Activated CD8-positive, alpha-beta memory T cell treated with anti-CD3 and anti-CD28 coated beads, Interleukin-2, amount 10 ng/mL, durations not matched to agents 7 days and 5 days (primary cell): Measurements from ENCODE around the gene SFN. TPM values are rescaled to one million over a fixed set of nuclear protein-coding genes. Genes with fewer than 3 reads are reported as not detected.
"Not testable (repeated sequence)": the region's sequence is repeated elsewhere in the genome, so short reads cannot be mapped to it uniquely, and the experiment has no call there.

Source experiments
- ATAC-seq: fragments of 150-1000 bp; cut with Tn5 transposase; one replicate; pipeline ENCODE4 v1.10.0; 2021; ENCODE audit warnings: moderate library complexity
- CTCF ChIA-PET: fragments of 350-600 bp; sonication (Branson Sonifier 250); formaldehyde crosslinking; loops from one replicate; lab custom pipeline; 2021; ENCODE audit warnings: antibody characterized with exemption; lab: Charles Lee
- DNase-seq: peaks from one replicate; pipeline ENCODE4 v3.0.0-alpha.2; 2020
- H3K27ac Mint-ChIP-seq: one replicate; pipeline ENCODE4 v1.8.0; 2021; ENCODE audit warnings: mild to moderate bottlenecking, mixed read lengths
- H3K27me3 Mint-ChIP-seq: one replicate; pipeline ENCODE4 v1.8.0; 2021; ENCODE audit warnings: mixed read lengths
- H3K36me3 Mint-ChIP-seq: one replicate; pipeline ENCODE4 v1.8.0; 2021; ENCODE audit warnings: mild to moderate bottlenecking, mixed read lengths
- H3K4me1 Mint-ChIP-seq: one replicate; pipeline ENCODE4 v1.8.0; 2021; ENCODE audit warnings: mixed read lengths
- H3K4me3 Mint-ChIP-seq: one replicate; pipeline ENCODE4 v1.8.0; 2021; ENCODE audit warnings: mild to moderate bottlenecking, moderate library complexity, mixed read lengths
- H3K9me3 Mint-ChIP-seq: one replicate; pipeline ENCODE4 v1.8.0; 2022; ENCODE audit warnings: low read depth, mixed read lengths
- total RNA-seq, 2 experiments: library from RNA; stranded (reverse); gene quantifications; one replicate each; pipeline ENCODE4 v1.2.3, GENCODE V29; 2021

Gene SFN
- total RNA-seq, 2 experiments from 2014 or later: 0.73 TPM; not detected in 1

DNA sequence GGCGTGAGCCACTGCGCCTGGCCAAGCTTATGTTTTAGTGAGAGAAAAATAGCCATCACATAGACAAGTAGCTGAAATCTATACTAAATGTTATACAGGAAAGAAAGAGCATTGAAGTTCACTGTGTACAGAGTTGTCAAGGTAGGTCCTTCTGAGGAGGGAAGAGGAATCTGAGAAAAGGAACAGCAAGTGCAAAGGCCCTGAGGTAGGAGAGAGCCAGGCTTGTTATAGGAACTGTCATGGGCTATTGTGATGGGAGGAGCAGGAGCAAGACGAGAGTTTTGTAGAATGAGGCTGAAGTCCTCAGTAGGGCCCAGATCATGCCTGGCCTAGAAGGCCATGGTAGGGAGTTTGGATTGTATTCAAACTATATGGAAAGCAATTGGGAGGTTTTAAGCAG, 31.9 kb upstream of the SFN start:
- H3K27ac Mint-ChIP-seq: peak overlapping the region; percentile 96
- CTCF ChIA-PET: interaction anchor here (1.3 to 6.9 kb wide), 7 partner anchors 8 to 42 kb away, joined by 3 to 59 read pairs (median 14); partner anchors contain the start of gene PIGV
- peaks cover 37% of the 10 kb centered on the region for H3K36me3 Mint-ChIP-seq
- no peaks in the 10 kb centered on the region for H3K9me3 Mint-ChIP-seq
- peaks cover 76% of the 10 kb centered on the region for H3K4me1 Mint-ChIP-seq
- no peak overlapping the region for H3K4me3 Mint-ChIP-seq
- H3K27me3 Mint-ChIP-seq: no peaks in the 10 kb centered on the region
- no peak for DNase-seq
- no peak for ATAC-seq

GRCh38 chr1:26831546-26832248, 31.3 kb upstream of the SFN start:
- Mint-ChIP-seq H3K9me3 (no peaks in the 10 kb centered on the region), H3K36me3 (peaks cover 40% of the 10 kb centered on the region), H3K4me1 (peaks cover 75% of the 10 kb centered on the region), H3K27me3 (no peaks in the 10 kb centered on the region), H3K27ac (peak overlapping the region; percentile 96), H3K4me3 (no peak overlapping the region)
- CTCF ChIA-PET: interaction anchor here (0.8 to 6.9 kb wide), 8 partner anchors 8 to 229 kb away, joined by 3 to 59 read pairs (median 32); partner anchors contain the start of genes PIGV and SFN
- DNase-seq (no peak), ATAC-seq (no peak)

DNA sequence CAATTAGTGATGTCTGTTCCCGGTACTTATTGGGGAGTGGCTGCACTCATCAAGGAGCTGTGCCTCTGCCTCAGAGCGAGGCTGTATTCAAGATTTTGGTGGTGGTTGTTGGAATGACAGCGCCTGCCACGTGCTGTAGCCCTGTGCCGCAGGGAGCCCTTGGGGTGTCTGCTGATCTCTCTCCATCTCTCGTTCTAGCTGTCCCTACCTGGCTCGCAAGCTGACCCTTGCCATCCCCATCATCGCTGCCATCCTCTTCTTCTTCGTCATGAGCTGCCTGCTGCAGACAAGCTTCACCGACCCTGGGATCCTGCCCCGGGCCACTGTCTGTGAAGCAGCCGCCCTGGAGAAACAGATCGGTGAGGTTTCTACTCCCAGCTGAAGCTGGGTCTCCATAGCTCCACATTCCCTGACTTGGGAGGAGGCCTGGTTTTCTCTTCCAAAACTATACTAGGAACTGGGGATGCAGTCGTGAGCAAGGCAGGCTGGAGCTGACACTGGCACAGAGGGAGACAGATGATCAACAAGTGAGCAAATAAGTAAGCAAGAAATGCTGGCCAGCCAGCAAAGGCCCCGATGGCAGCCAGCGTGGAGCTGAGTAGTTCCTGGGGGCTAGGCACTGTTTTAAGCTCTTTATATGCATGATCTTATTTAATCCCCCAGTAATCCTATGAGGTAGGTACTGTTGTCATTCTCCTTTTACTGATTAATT, 30.5 kb upstream of the SFN start:
- Mint-ChIP-seq H3K36me3 (peaks cover 40% of the 10 kb centered on the region), H3K9me3 (no peaks in the 10 kb centered on the region), H3K4me1 (peaks cover 74% of the 10 kb centered on the region), H3K27ac (peak overlapping the region; percentile 96), H3K4me3 (no peak overlapping the region), H3K27me3 (no peaks in the 10 kb centered on the region)
- DNase-seq (no peak), ATAC-seq (no peak)
- CTCF ChIA-PET: interaction anchor here (0.8 to 6.9 kb wide), 13 partner anchors 9 to 332 kb away, joined by 3 to 59 read pairs (median 10); partner anchors contain the start of genes PIGV and SFN

GRCh38 chr1:26833432-26834405, 29.2 kb upstream of the SFN start:
- H3K36me3 Mint-ChIP-seq: peaks cover 45% of the 10 kb centered on the region
- CTCF ChIA-PET: interaction anchor here (0.6 to 6.9 kb wide), 27 partner anchors 8 to 334 kb away, joined by 3 to 59 read pairs (median 5); partner anchors contain the start of genes PIGV and SFN
- ATAC-seq (peak; percentile 97), DNase-seq (peak; percentile 98)
- H3K4me3 Mint-ChIP-seq: peak overlapping the region; percentile 56
- H3K27ac Mint-ChIP-seq: peak overlapping the region; percentile 96
- H3K27me3 Mint-ChIP-seq: no peaks in the 10 kb centered on the region
- H3K4me1 Mint-ChIP-seq: peaks cover 75% of the 10 kb centered on the region
- H3K9me3 Mint-ChIP-seq: no peaks in the 10 kb centered on the region

- DNase-seq, H3K9me3 Mint-ChIP-seq, H3K4me3 Mint-ChIP-seq, H3K27me3 Mint-ChIP-seq, ATAC-seq: not testable (repeated sequence)
- CTCF ChIA-PET: interaction anchor here (0.6 to 2.3 kb wide), 7 partner anchors 11 to 49 kb away, joined by 3 to 9 read pairs (median 4); no protein-coding TSS in a partner anchor
- Mint-ChIP-seq H3K36me3 (peaks cover 54% of the 10 kb centered on the region), H3K27ac (peak overlapping the region; percentile 36), H3K4me1 (peaks cover 49% of the 10 kb centered on the region)
These were observed 25.3 kb upstream of the SFN start for GRCh38 chr1:26837665-26838064.

- ATAC-seq: peak; percentile 81
- DNase-seq: peak; percentile 69
- peaks cover 53% of the 10 kb centered on the region for H3K36me3 Mint-ChIP-seq
These were observed 24.2 kb upstream of the SFN start for GRCh38 chr1:26838474-26839338.

GRCh38 chr1:26839339-26839722, 23.6 kb upstream of the SFN start:
- DNase-seq (no peak), ATAC-seq (no peak)
- Mint-ChIP-seq H3K4me3 (no peak overlapping the region), H3K9me3 (no peaks in the 10 kb centered on the region), H3K4me1 (peaks cover 32% of the 10 kb centered on the region), H3K36me3 (peaks cover 52% of the 10 kb centered on the region), H3K27ac (peak overlapping the region; percentile 79), H3K27me3 (no peaks in the 10 kb centered on the region)
- CTCF ChIA-PET: interaction anchor here (1.0 to 2.3 kb wide), 5 partner anchors 13 to 48 kb away, joined by 3 to 9 read pairs (median 4); no protein-coding TSS in a partner anchor

More at GRCh38 chr1:26838474-26839338, 24.2 kb upstream of the SFN start:
- Mint-ChIP-seq H3K4me3 (no peak overlapping the region), H3K27ac (peak overlapping the region; percentile 79), H3K27me3 (no peaks in the 10 kb centered on the region), H3K4me1 (peaks cover 38% of the 10 kb centered on the region), H3K9me3 (no peaks in the 10 kb centered on the region)
- CTCF ChIA-PET: interaction anchor here (1.0 to 2.3 kb wide), 7 partner anchors 10 to 236 kb away, joined by 3 to 9 read pairs (median 4); no protein-coding TSS in a partner anchor

DNA sequence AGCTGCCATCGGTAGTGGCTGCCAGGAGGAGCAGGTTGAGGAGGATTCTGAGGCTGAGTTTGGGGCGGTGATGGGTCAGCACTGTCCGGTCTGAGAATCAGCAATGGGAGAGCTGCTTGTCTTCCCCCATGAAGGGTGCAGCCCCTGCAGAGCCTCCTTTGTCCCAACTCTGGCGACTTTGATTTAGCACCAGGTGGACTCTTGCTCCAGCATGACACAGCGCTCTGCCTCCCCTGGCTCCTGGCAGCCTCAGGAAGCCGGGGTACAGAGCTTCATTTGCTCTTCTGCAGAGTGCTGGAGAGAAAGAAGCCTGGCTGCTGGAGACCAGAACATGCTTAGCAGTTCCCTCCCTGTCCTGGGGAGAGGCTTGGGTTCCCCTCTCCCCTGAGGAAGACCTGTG, 23.2 kb upstream of the SFN start:
- CTCF ChIA-PET: interaction anchor here (1.3 to 1.9 kb wide), 2 partner anchors 14 to 19 kb away, joined by 3 to 6 read pairs; no protein-coding TSS in a partner anchor
- Mint-ChIP-seq H3K36me3 (peaks cover 51% of the 10 kb centered on the region), H3K27ac (peak overlapping the region; percentile 11), H3K9me3 (no peaks in the 10 kb centered on the region), H3K27me3 (no peaks in the 10 kb centered on the region), H3K4me1 (peaks cover 27% of the 10 kb centered on the region), H3K4me3 (no peak overlapping the region)
- DNase-seq (no peak), ATAC-seq (no peak)

GRCh38 chr1:26844424-26845196, 18.3 kb upstream of the SFN start:
- Mint-ChIP-seq H3K27ac (no peak overlapping the region), H3K27me3 (no peaks in the 10 kb centered on the region), H3K4me1 (peaks cover 2% of the 10 kb centered on the region), H3K9me3 (no peaks in the 10 kb centered on the region), H3K36me3 (peaks cover 37% of the 10 kb centered on the region), H3K4me3 (no peak overlapping the region)
- no peak for ATAC-seq
- no peak for DNase-seq
- CTCF ChIA-PET: interaction anchor here (1.2 to 1.3 kb wide), 3 partner anchors 11 to 24 kb away, joined by 3 to 4 read pairs (median 4); no protein-coding TSS in a partner anchor

- not testable (repeated sequence) for H3K27me3 Mint-ChIP-seq, ATAC-seq, DNase-seq, H3K4me1 Mint-ChIP-seq, H3K4me3 Mint-ChIP-seq, H3K27ac Mint-ChIP-seq, H3K9me3 Mint-ChIP-seq
- CTCF ChIA-PET: interaction anchor here (0.8 to 4.0 kb wide), 4 partner anchors 10 to 16 kb away, joined by 3 to 14 read pairs (median 5); no protein-coding TSS in a partner anchor
- peaks cover 41% of the 10 kb centered on the region for H3K36me3 Mint-ChIP-seq
These were observed 15.1 kb upstream of the SFN start for GRCh38 chr1:26847826-26848225.

DNA sequence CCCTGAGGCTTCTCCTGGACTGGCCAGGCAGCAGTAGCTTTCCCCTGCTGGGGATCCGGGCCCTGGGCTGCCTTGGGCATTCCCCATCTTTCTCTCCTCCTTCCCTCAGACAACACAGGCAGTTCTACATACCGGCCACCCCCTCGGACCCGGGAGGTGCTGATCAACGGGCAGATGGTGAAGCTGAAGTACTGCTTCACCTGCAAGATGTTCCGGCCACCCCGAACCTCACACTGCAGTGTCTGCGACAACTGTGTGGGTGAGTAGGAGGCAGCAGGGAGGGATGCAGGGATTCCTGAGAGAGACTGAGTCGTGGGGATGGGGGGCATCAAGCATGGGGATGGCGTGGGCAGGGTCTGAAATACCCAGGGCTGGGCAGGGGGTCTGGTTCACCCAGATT, 14.4 kb upstream of the SFN start:
- CTCF ChIA-PET: interaction anchor here (0.8 to 4.0 kb wide), 7 partner anchors 10 to 39 kb away, joined by 3 to 14 read pairs (median 4); no protein-coding TSS in a partner anchor
- H3K27ac Mint-ChIP-seq: no peak overlapping the region
- DNase-seq (no peak), ATAC-seq (no peak)
- H3K9me3 Mint-ChIP-seq: no peaks in the 10 kb centered on the region
- H3K4me1 Mint-ChIP-seq: peaks cover 2% of the 10 kb centered on the region
- peaks cover 46% of the 10 kb centered on the region for H3K36me3 Mint-ChIP-seq
- no peak overlapping the region for H3K4me3 Mint-ChIP-seq
- no peaks in the 10 kb centered on the region for H3K27me3 Mint-ChIP-seq
